Stimulated activated CD8-positive, alpha-beta memory T cell treated with anti-CD3 and anti-CD28 coated beads, Interleukin-7, amount 100 ng/mL, for 24 hours (primary cell): ENCODE measurements around the gene FUS.
"Not testable (repeated sequence)": the region's sequence is repeated elsewhere in the genome, so short reads cannot be mapped to it uniquely, and the experiment has no call there.

Source experiments
- DNase-seq: peaks from one replicate; pipeline ENCODE4 v3.0.0-alpha.2; 2020; ENCODE audit warnings: low read depth

Gene FUS

DNA sequence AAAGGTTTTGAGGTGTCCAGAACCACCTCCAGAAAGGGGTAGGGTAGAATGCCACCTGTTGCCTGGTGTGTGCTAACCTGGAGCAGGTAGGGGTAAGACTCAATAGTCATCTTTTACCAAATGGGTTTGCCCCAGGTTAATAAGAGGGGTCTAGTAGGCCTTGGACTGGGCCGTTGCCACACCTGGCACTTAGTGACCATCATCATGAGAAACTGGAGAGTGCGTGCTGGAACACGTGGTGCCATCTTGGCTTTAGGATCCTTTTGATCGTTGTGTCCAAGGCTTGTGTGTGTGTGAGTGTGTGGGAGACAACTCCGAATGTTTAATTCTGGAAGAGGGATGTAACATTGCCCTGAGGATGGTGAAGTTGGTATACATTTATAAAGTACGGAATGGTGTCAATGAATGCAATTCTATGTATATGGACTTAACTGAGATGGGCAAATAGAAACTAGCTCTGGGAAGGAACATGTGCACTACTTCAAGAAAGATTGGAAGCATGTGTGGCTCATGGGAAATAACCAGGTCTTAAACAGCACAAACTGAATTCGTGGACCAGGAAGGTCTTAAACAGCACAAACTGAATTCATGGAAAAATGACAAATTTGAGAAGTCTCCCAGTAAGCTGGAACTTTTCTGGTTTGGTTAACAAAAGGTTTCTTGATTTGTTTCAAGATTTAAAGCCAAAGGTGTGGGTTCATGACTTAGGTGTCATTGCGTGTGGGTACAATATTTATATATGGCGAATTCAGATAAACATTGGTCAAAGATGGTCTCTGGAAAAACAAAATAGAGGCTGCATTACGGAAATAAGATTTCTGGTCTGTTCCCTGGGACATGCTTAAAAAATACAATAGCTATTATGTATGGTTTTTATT lies 7.2 kb downstream of the FUS start:
- DNase-seq, result no peak

DNA sequence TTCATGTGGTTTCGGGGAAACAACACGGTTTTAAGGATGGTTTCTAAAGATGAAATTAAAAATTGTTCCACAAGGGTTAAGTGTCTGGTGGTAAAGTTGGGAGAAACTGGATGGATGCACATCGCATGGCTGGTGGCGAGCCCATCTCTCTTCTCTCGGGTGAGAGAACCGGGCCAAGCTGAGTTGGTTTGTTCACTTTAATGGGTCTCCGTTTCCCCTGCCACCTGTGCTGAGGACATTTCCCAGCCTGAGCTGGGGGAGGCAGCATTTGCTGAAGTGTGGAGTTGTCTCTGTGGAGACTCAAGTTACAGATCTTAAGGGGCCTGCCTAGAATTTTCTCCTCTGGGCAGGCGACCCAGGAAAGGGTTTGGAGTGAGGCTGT lies 7.9 kb downstream of the FUS start:
- DNase-seq, result no peak

DNA sequence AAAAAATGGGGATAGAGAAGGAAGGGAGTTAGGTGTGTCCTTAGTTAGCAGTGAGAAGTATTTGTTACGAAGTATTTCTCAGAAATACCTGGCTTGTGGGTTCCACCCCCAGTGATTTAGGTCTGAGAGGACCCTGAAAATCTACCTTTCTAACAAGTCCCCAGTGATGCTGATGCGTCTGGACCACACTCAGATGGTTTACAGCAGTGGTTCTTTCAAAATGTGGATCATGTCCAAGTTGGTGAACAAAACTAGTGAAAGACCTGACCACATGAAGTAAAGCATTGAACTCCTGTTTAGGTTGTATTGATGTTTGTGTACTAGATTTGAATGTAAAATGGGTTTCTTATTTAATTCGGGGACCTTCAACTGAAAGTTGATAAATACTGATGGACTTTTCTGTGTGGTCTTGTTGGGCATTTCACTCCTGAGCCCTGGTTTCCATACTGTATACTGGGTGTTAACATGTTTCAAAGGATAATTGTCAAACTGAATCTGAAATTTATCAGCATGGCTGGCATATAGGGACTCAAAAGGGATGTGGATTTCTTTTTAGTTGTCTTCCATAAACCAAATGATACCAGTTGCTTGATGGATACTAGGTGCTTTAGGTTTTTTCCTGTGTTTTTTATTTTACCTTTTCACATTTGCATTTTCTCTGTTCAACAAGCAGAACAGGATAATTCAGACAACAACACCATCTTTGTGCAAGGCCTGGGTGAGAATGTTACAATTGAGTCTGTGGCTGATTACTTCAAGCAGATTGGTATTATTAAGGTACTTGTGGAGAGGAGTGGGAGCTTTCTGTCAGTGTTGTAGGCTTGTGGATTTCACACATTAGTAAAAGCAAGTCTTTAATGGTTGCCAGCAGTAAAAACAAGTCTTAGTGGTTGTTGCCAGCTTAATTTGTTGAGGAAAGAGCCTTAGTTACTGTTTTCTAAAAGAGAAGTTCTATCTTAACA lies 8.8 kb downstream of the FUS start:
- DNase-seq, result no peak

DNA sequence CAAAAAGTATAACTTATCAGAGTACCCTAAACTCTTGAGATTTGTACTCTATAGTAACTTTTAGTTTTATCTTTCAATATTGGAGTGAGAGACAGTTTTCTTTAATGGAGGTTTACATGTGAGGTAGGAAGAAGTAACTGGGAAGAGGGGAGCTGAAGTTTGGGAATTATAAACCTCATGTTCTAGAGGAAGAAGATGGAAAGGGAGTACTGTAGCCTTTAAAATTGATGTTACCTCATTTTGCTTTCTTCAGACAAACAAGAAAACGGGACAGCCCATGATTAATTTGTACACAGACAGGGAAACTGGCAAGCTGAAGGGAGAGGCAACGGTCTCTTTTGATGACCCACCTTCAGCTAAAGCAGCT lies 9.5 kb downstream of the FUS start:
- no peak for DNase-seq

DNA sequence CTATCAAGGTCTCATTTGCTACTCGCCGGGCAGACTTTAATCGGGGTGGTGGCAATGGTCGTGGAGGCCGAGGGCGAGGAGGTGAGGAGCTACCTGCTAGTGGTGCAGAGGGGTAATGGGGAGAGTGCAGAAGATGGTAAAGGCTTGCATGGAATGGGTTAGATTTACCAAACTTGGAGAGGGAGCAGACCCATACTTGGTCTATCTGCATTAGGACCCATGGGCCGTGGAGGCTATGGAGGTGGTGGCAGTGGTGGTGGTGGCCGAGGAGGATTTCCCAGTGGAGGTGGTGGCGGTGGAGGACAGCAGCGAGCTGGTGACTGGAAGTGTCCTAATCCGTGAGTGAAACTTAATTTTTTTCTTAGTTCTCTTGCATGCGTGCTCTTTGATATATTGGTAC lies 10.1 kb downstream of the FUS start:
- DNase-seq, result no peak

DNA sequence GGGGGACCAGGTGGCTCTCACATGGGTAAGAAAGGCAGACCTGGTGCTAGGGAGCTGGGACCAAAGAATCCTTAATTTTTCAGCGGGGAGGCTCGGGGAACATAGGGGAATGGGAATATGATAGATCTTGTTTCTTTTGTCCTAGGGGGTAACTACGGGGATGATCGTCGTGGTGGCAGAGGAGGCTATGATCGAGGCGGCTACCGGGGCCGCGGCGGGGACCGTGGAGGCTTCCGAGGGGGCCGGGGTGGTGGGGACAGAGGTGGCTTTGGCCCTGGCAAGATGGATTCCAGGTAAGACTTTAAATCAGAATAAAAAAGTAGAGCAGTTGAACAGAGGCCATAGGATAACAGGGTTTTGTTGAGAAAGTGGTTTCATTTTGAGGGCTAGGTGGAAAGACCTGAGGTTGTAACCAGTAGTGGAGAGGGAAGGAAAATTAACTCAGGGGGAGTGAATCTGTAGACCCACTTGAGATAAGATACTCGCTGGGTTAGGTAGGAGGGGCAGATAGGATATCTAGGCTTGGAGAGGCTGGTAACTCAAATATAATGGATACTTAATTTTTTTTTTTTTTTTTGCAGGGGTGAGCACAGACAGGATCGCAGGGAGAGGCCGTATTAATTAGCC lies 11.0 kb downstream of the FUS start:
- no peak for DNase-seq

DNA sequence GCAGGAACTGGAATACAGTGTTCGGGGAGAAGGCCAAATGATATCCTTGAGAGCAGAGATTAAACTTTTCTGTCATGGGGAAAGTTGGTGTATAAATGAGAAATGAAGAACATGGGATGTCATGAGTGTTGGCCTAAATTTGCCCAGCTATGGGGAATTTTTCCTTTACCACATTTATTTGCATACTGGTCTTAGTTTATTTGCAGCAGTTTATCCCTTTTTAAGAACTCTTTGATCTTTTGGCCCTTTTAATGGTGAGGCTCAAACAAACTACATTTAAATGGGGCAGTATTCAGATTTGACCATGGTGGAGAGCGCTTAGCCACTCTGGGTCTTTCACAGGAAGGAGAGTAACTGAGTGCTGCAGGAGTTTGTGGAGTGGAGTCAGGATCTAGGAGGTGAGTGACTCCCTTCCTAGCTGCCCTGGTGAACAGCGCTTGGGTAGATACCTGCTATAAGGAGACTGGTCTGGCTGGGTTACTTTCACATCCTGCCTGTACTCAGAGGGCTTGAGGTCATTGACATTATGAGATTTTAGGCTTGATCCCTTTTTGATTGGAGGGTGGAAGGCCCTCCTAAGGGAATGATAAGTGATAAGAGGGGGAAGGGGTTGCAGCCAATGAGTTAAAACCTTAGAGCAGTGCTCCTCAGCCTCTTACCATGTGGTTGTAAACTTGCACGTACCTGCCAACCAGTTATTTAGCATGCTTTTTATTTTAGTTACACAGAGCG lies 11.9 kb downstream of the FUS start:
- no peak for DNase-seq

DNA sequence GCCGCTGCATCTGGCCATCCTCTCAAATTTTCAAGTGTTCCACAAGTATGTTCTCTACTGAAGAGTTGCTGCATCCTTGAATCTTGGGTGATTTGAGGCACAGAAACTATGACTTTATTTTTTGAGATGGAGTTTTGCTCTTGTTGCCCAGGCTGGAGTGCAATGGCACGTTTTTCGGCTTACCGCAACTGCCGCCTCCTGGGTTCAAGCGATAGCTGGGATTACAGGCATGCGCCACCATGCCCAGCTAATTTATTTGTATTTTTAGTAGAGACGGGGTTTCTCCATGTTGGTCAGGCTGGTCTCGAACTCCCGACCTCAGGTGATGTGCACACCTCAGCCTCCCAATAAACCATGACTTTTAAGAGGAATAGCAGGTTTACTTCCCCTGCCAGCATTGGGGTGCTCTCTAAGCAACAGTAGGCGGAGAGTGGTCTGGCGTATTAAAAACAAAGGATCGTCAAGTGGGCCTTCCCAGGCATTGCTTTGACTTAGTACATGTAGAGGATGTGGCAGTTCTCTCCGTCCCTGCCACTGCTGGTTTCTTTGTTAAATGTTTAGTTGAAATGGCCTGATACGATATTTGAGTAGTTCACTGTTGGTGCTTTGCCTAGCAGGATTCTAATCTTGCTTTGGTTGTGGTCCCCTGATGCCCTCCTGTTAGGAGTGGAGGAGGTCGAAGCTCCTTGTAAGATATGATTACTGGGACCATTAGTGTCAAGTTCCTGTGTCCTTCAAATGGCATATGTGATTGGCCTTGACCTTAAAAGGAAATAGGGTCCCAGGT lies 13.1 kb downstream of the FUS start:
- DNase-seq, result no peak

DNA sequence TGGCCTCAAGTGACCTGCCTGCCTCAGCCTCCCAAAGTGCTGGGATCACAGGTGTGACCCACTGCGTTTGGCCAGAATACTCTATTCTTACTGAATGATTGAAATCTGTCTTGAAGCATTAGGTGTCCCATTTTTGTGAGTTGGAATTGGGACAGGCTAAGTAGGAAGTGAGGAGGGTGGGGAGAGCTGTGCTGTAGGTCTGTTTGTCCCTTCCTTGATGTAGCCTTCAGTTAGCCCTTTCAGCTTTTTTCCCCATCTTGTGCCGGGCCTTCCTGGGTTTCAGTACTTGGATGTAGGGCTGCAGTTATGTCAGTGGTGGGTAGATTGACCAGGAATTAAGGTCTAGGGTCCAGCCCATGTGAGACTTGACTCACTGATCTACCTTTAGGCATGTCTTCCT lies 13.9 kb downstream of the FUS start:
- DNase-seq, result no peak

DNA sequence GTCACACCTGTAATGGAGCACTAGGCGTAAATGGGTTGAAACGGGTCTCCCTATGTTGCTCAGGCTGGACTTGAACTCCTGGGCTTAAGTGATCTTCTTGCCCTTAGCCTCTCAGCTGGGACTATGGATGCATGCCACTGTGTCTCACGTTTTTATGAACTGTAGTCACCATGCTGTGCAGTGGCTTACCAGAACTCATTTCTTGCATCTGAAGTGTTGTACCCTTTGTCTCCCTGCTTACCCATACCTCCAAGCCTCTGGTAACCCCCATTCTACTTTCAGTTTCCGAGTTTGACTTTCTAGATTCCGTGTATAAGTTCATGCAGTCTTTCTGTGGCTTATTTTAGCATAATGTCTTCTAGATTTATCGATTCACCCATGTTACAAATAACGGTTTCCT lies 15.0 kb downstream of the FUS start:
- DNase-seq, result no peak

DNA sequence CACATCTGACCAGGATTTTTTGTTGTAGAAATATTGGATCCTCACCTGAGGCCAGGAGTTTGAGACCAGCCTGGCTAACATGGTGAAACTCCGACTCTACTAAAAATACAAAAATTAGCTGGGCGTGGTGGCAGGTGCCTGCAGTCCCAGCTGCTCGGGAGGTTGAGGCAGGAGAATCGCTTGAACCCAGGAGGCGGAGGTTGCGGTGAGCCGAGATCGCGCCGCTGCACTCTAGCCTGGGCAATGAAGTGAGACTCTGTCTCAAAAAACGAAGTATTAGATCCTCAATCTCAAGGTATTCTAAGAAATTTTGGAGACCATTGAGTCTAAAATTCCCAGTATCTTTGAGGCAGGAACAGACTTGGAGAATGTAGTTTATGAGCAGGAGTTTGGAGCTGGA lies 15.9 kb downstream of the FUS start:
- DNase-seq, result not testable (repeated sequence)

DNA sequence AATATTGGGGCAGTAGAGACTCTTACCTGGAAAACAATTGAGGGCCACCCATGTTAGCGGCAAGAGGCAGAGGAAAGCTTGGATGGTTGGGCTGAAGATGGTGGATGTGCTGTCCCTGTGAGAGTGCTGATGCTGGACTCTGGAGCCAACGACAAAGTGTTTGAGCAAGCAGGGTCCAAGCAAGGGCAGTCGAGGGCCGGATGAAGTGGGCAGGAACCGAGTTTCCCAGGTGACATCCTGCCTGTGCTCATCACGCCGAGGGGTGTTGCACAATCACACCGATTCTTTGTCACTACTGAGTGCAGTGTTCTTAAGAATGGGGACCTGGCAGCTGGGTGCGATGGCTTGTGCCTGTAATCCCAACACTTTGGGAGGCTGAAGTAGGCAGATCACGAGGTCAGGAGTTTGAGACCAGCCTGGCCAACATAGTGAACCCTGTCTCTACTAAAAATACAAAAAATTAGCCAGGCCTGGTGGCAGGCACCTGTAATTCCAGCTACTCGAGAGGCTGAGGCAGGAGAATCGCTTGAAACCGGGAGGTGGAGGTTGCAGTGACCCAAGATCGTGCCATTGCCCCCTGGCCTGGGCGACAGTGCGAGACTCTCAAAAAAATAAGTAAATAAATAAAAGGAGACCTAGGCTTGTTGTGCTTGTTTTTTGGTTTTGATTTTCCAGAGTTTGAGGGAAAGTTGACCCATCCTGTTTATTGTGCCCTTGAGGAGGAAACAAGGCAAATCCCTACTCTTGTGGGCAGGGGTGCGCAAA lies 16.6 kb downstream of the FUS start:
- no peak for DNase-seq

DNA sequence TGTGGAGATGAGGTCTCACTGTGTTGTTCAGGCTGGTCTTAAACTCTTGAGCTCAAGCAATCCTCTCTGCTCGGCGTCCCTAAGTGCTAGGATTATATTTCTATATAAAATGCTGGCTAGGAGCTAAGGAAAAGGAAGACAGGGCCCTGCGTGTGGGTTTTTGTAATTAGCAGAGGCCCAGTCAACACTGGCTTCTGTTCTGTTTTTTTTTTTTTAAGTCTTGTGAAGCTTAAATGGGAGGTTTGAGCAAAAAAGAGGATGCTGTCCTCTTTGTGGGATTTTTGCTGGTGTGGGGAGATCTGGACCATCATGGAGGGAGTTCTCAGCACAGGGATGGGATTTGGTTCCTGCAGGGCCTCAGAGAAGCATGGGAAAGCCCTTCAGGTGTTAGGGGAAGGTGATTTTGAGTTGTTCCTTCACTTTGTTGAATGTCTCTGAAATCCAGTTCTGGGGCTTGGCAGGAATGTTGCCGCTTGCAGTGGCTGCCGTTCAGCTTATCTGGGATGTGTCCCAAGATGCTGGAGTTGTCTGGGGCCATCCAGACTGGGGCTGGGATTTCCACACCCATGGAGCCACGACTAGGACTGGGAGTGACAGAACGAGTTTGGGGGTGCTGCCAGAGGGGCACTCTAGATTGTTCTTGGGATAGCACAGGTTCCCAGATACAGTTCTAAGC lies 18.4 kb downstream of the FUS start:
- no peak for DNase-seq

DNA sequence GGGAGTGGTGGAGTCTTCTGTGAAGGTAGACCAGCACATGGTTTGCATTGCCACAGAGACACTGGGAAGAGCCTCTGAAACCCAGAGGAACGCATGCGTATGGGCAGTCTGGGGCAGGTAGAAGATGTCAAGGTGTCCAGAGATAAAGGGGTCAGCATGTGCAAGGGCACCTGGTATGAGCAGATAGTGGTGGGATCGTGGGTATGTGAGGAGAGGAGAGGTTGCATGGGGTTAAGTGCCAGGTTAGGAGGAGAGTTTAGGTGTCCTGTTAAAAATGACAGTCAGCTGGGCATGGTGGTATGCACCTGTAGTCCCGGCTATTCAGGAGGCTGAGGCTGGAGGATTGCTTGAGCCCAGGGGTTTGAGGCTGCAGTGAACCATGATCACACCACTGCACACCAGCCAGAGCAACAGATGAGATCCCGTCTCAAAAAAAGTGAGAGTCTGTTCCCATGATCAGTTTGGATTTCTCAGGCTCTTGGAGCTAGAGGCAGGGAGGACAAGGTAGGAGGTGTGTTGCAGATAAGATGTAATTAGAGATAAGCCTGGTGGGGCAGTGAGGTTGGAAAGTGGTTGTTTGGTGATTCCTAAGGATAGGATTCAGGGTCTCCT lies 19.6 kb downstream of the FUS start:
- DNase-seq, result no peak

DNA sequence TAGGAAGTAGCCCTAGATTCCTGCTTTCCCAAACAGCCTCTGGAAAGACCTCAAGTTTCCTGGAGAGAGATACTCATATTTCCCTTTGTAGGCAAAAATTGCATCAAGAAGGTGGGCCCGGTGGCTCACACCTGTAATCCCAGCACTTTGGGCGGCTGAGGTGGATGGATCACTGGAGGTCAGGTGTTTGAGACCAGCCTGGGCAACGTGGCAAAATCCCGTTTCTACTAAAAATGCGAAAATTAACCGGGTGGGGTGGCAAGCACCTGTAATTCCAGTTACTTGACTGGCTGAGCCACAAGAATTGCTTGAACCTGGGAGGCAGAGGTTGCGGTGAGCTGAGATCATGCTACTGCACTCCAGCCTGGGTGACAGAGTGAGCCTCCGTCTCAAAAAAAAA lies 20.2 kb downstream of the FUS start:
- not testable (repeated sequence) for DNase-seq

DNA sequence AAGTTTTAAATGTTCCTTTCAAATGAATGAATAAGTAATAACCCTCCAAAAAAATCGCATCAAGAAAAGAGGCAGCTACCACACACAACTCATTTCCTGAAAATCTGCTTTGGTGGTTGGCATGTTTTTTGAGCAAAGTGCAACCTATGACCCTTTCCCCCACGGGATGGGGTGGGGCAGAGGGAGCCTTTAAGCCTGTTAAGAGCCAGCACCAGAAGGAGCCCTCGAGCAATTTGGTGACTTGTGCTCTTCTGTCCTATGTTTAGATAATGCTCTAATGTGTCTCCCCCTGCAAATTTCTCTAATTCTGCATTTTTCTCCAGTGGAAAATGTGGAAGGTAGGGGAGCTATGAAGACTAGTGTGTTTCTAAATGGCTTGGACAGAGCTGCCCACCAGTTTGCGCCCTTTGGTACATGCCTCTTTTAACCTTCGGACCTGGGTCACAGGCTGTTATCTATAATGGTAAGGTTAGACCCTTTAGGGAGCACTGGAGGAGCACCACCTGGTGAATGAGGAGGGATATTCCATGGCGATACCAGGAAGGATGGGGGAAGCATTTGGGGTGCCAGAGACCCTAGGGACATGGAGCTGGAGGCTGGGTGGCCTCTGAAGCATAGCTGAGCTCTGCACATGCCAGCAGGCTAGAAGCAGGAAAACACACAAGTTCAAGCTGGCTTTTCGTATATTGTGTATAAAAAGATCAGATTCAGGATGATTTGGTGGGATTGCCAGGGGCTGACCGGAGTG lies 21.1 kb downstream of the FUS start:
- DNase-seq, result no peak

DNA sequence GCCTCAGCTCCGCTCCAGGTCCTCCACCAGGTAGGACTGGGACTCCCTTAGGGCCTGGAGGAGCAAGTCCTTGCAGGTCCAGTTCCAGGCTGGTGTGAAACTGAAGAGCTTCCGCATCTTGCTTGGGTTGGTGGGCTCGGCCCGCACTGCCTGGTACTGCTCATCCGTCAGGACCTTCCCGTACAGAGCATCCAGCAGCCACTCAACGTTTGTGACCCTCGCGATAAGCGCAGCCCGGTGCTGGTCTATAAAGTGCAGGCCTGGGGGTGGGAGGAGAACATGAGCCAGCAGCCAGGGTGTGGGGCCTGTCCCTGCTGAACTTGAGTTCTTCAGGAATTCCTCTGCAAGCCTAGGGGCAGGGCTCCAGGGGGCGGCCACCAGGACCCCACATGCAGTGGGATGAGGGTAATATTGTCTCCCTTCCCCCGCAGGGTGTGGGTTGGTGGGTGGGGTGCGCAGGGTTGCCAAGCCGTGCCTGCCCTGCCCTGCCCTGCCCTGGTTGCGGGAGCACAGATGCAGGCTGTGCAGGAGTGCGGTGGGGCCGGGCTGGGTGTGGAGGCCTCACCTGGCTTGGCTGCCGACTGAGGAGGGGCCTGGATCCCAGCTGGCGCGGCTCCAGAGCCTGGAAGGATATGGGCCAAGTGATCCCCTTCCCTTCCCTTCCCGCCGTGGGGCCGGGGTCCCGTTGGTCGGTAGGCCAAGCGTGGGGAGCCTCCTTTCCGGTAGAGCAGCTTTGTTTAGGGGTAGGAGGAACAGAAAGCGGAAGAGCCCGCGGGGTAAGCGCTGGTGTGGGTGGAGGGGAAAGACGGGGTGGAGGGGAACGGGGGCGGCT lies 21.9 kb downstream of the FUS start:
- no peak for DNase-seq
